Stimulated activated CD8-positive, alpha-beta memory T cell treated with anti-CD3 and anti-CD28 coated beads, Interleukin-4, amount 100 ng/mL, for 1 hour (primary cell): ENCODE results near the gene MXD3.
"Not testable (repeated sequence)": the region's sequence is repeated elsewhere in the genome, so short reads cannot be mapped to it uniquely, and the experiment has no call there.

Source experiments
- DNase-seq, 2 donors: peaks; one replicate each; pipeline ENCODE4 v3.0.0-alpha.2; 2020; ENCODE audit warnings: low read depth in 2 of 2, low spot score in 1 of 2

Gene MXD3

GRCh38 chr5:177270653-177271052 lies 41.0 kb downstream of the MXD3 start:
- no peak for DNase-seq

DNA sequence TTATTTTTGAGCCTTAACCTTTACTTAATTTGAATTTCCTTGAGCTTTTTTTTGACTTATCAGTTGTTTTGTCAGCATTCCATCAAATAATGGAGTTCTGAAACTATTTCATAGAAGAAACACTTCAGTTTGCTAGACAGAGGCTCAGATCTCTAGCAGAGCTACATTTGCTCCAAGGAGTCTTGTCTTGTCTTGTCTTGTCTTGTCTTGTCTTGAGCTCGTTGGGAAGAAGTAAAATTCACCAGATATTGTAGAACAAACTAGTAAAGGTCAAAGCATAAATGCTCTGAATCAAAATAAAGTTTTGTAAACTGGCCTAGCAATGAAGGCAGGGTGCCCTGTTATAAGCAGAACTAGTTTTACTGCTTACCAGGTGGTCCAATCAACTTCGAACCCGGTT lies 41.7 kb downstream of the MXD3 start:
- no peak for DNase-seq

DNA sequence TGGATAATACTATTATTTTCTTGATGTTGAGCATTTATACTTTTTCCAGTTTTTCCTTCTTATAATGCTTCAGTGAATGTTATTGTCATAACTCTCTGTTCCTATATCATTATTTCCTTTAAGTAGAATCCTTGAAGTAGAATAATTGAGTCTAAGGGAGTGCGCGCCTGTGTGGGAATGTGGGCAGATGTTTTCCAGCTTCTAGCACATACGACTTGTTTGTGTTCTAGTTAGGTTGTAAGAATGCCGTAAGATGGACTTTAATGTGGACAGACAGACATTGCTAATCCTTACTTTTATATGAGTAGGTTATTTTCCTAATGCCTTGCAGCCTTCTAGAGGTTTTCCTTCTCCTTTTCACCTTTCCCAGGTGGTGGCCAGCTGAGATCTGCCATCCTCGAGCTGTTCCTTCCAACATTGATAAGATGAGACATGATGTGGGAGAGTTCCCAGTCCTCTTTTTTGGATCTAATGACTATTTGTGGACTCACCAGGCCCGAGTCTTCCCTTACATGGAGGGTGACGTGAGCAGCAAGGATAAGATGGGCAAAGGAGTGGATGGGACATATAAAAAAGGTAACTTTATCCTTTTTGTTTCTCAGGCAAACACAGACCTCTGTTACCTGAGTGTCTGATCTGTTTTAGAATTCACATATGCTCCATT lies 42.3 kb downstream of the MXD3 start:
- no peak for DNase-seq

DNA sequence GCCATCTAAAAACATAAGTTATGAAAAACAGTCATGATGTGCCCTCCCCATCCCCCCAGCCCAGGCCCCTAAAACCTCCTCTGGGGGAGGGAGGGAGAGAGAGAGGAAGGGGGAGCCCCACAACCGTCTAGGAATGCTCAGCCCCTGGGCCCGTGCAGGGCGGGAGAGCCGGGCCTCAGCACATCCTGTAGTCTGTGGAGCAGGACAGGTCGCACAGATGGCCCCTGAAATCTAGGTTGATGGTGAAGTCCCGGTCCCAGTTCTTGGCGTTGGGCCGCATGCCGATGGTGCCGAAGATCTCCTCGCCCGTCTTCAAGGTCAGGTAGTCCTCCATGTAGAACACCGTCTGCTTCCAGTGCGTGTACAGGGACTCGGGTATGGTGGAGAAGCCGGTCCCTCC lies 46.3 kb downstream of the MXD3 start:
- DNase-seq: no peak

- DNase-seq: no peak
Observed at GRCh38 chr5:177264178-177264577, 47.5 kb downstream of the MXD3 start.

GRCh38 chr5:177261510-177261909 lies 50.2 kb downstream of the MXD3 start:
- DNase-seq: no peak

- no peak for DNase-seq
Observed at GRCh38 chr5:177260961-177261360, 50.7 kb downstream of the MXD3 start.

- DNase-seq: not testable (repeated sequence)
Observed at GRCh38 chr5:177258711-177259110, 53.0 kb downstream of the MXD3 start.
